ENCODE data around the gene FUCA2. TPM values are rescaled to one million over a fixed set of nuclear protein-coding genes. Genes with fewer than 3 reads are reported as not detected.

Gene FUCA2
- total and polyA plus RNA-seq, 2 of the 8 experiments (the other 6 are each of a cell fraction or from before 2014, with no cell fraction given): 24.2 to 47.2 TPM

GRCh38 chr6:143556529-143556928 is 45.0 kb upstream of the FUCA2 start (continued):
- TF ChIP-seq JUN (IDR thresholded peaks at IDR 0.05; ENCODE audit: low read depth, low read length) (no peak), BCL11A (IDR thresholded peaks at IDR 0.05; ENCODE audit: low read depth in 2 of 2, low read length in 2 of 2) (no peak), SIRT6 (IDR thresholded peaks at IDR 0.05; ENCODE audit: low read length) (no peak), ASH2L (IDR thresholded peaks at IDR 0.05; ENCODE audit: low read length) (no peak)

Measured in H1 (cell line).